Activated naive CD4-positive, alpha-beta T cell treated with anti-CD3 and anti-CD28 coated beads for 36 hours (primary cell): ENCODE measurements around the gene MEIS1. TPM values are rescaled to one million over a fixed set of nuclear protein-coding genes. Genes with fewer than 3 reads are reported as not detected.

ENCODE experiments used
- CTCF ChIA-PET: fragments of 350-600 bp; sonication (Branson Sonifier 250); formaldehyde crosslinking; loops from one replicate; lab custom pipeline; 2021; ENCODE audit warnings: antibody characterized with exemption; lab: Charles Lee
- DNase-seq: peaks from one replicate; pipeline ENCODE4 v3.0.0-alpha.2; 2020
- H3K27ac Mint-ChIP-seq: one replicate; pipeline ENCODE4 v1.8.0; 2021; ENCODE audit warnings: mild to moderate bottlenecking, mixed read lengths
- H3K27me3 Mint-ChIP-seq: one replicate; pipeline ENCODE4 v1.8.0; 2021; ENCODE audit warnings: low read depth, mixed read lengths
- H3K36me3 Mint-ChIP-seq: one replicate; pipeline ENCODE4 v1.8.0; 2021; ENCODE audit warnings: low read depth, mixed read lengths
- H3K4me1 Mint-ChIP-seq: one replicate; pipeline ENCODE4 v1.8.0; 2021; ENCODE audit warnings: low read depth, mixed read lengths
- H3K4me3 Mint-ChIP-seq: one replicate; pipeline ENCODE4 v1.8.0; 2021; ENCODE audit warnings: mild to moderate bottlenecking, moderate library complexity, mixed read lengths
- H3K9me3 Mint-ChIP-seq: one replicate; pipeline ENCODE4 v1.8.0; 2021; ENCODE audit warnings: mixed read lengths
- intact Hi-C: fragments of 100-400 bp; cut with micrococcal nuclease; formaldehyde crosslinking; loops from one replicate; pipeline ENCODE4 v1.15.1; 2023
- total RNA-seq, 2 experiments: library from RNA; stranded (reverse); gene quantifications; one replicate each; pipeline ENCODE4 v1.2.3, GENCODE V29; 2021

MEIS1 gene
- total RNA-seq, 2 experiments from 2014 or later = not detected

- CTCF ChIA-PET = no interaction called here
- Mint-ChIP-seq H3K9me3 (no peaks in the 10 kb centered on the region), H3K27ac (no peak overlapping the region), H3K4me1 (no peaks in the 10 kb centered on the region), H3K36me3 (no peaks in the 10 kb centered on the region), H3K4me3 (no peak overlapping the region), H3K27me3 (peaks cover 3% of the 10 kb centered on the region)
- DNase-seq = no peak
- intact Hi-C loops = no loop called here
These were observed 18.0 kb downstream of the MEIS1 start for GRCh38 chr2:66452917-66453316.

DNA sequence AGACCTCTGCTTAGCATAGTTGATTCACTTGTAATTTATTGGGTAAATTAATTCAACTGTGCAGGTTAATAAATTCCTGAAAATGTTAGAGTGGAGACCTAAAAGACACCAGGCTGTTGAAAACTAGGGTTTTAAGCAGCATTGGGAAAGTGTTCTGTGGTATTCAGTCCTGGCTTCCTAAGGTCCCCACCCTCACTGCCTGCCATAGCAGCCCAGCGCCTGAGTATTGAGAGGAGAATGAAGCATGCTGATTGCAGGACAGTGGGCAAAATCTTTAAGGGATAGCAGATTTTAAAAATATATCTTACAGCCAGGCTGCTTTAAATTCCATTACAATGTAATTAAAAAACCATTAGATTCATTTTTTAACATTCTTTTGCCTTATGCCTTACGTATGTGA is 20.6 kb downstream of the MEIS1 start:
- H3K4me3 Mint-ChIP-seq = no peak overlapping the region
- no peaks in the 10 kb centered on the region for H3K36me3 Mint-ChIP-seq
- H3K27me3 Mint-ChIP-seq = peaks cover 6% of the 10 kb centered on the region
- CTCF ChIA-PET = no interaction called here
- H3K4me1 Mint-ChIP-seq = no peaks in the 10 kb centered on the region
- no peak for DNase-seq
- intact Hi-C loops = no loop called here
- H3K27ac Mint-ChIP-seq = no peak overlapping the region
- H3K9me3 Mint-ChIP-seq = no peaks in the 10 kb centered on the region

GRCh38 chr2:66456183-66457041 is 21.5 kb downstream of the MEIS1 start:
- Mint-ChIP-seq H3K36me3 (no peaks in the 10 kb centered on the region), H3K4me1 (no peaks in the 10 kb centered on the region), H3K9me3 (no peaks in the 10 kb centered on the region), H3K27ac (no peak overlapping the region), H3K27me3 (peaks cover 6% of the 10 kb centered on the region), H3K4me3 (no peak overlapping the region)
- intact Hi-C loops = no loop called here
- CTCF ChIA-PET = no interaction called here
- no peak for DNase-seq

DNA sequence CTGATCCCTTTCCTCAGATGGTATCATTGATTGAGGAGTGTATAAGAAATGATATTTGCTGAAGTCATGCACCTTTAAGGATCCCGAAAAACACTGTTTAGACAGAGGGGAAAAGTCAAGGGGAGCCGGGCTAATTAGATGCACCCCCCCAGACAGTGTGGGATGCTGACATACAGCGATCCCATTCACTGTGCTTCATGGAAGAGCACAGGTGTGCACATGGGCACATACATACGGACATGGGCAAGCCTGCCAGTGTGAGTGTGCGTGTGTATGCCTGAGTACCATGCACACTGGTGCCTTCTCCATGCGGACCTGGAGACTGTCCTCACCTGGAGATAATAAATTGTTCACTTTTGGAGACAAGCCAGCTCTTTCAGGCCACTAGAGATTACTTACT is 22.6 kb downstream of the MEIS1 start:
- no peak overlapping the region for H3K27ac Mint-ChIP-seq
- H3K36me3 Mint-ChIP-seq = no peaks in the 10 kb centered on the region
- H3K27me3 Mint-ChIP-seq = peaks cover 10% of the 10 kb centered on the region
- intact Hi-C loops = no loop called here
- no peak for DNase-seq
- no peaks in the 10 kb centered on the region for H3K4me1 Mint-ChIP-seq
- no peaks in the 10 kb centered on the region for H3K9me3 Mint-ChIP-seq
- no peak overlapping the region for H3K4me3 Mint-ChIP-seq
- CTCF ChIA-PET = no interaction called here

GRCh38 chr2:66460031-66460430 is 25.1 kb downstream of the MEIS1 start:
- CTCF ChIA-PET = no interaction called here
- Mint-ChIP-seq H3K4me3 (no peak overlapping the region), H3K4me1 (no peaks in the 10 kb centered on the region), H3K9me3 (no peaks in the 10 kb centered on the region), H3K27me3 (peaks cover 8% of the 10 kb centered on the region), H3K36me3 (no peaks in the 10 kb centered on the region), H3K27ac (no peak overlapping the region)
- intact Hi-C loops = no loop called here
- DNase-seq = no peak

DNA sequence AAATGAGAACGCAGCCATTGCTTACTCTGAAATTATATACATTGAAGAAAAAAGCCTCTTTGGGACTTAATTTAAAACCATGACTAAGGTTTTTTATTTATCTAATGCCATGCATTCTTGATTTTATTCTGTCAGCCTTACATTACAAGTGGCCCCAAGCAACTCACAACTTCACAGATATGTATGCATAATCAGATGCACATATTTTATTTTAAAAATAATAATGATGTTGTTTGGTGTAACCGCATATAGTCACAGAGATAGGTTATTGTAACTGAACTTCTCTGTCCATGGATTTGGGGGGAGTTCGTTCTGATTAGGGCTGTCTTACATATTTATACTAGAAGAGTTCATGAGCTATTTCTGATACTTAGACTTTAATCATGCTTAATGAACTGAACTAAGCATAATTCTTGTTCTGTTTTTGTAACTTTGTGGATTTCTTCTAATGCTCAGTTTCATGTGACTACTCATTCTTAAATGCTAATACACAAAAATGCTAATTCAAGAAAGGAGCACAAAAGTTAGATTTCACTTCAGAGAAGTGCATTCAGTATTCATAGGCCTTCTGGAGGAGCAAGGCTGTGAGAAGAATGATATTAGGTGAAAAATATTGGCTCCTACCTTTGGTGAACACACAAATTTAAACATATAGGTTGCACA is 26.2 kb downstream of the MEIS1 start:
- no peaks in the 10 kb centered on the region for H3K9me3 Mint-ChIP-seq
- peaks cover 8% of the 10 kb centered on the region for H3K27me3 Mint-ChIP-seq
- CTCF ChIA-PET = no interaction called here
- no peaks in the 10 kb centered on the region for H3K36me3 Mint-ChIP-seq
- no peak overlapping the region for H3K4me3 Mint-ChIP-seq
- intact Hi-C loops = no loop called here
- DNase-seq = no peak
- no peak overlapping the region for H3K27ac Mint-ChIP-seq
- no peaks in the 10 kb centered on the region for H3K4me1 Mint-ChIP-seq

- no peaks in the 10 kb centered on the region for H3K9me3 Mint-ChIP-seq
- CTCF ChIA-PET = no interaction called here
- no peaks in the 10 kb centered on the region for H3K4me1 Mint-ChIP-seq
- no peaks in the 10 kb centered on the region for H3K36me3 Mint-ChIP-seq
- intact Hi-C loops = no loop called here
- no peak overlapping the region for H3K27ac Mint-ChIP-seq
- H3K4me3 Mint-ChIP-seq = no peak overlapping the region
- peaks cover 8% of the 10 kb centered on the region for H3K27me3 Mint-ChIP-seq
- no peak for DNase-seq
These were observed 27.0 kb downstream of the MEIS1 start for GRCh38 chr2:66461664-66462500.

GRCh38 chr2:66462501-66462825 is 27.5 kb downstream of the MEIS1 start:
- no peaks in the 10 kb centered on the region for H3K4me1 Mint-ChIP-seq
- H3K27me3 Mint-ChIP-seq = peaks cover 8% of the 10 kb centered on the region
- CTCF ChIA-PET = no interaction called here
- DNase-seq = no peak
- no peaks in the 10 kb centered on the region for H3K36me3 Mint-ChIP-seq
- H3K4me3 Mint-ChIP-seq = no peak overlapping the region
- no peaks in the 10 kb centered on the region for H3K9me3 Mint-ChIP-seq
- H3K27ac Mint-ChIP-seq = no peak overlapping the region
- intact Hi-C loops = no loop called here

DNA sequence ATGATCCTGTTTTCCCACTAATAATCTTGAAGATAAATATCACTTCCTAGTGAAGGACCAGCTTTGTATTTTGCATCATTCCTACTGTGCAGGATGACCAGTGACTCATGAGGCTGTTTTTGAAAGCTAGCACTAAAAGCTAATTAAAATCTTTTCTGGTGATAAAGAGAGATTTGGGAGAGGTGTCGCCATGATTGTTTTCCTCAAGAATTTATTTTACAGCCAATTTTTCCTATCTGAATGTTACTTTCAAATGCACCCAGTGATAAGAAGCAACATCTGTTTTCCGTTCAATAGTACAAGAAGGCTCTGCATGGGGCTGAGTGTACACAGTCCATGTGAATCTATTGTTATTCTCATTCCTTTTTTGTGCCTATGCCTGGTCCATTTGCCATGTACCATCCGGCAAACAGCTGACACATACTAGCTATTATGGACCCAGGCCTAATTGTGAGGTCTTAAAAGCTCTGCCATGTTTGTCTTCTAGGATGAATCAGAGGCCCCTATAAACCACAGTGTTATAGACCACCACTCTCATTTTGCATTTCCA is 28.4 kb downstream of the MEIS1 start:
- Mint-ChIP-seq H3K9me3 (no peaks in the 10 kb centered on the region), H3K27ac (no peak overlapping the region), H3K4me3 (no peak overlapping the region), H3K4me1 (no peaks in the 10 kb centered on the region), H3K27me3 (peaks cover 8% of the 10 kb centered on the region), H3K36me3 (no peaks in the 10 kb centered on the region)
- CTCF ChIA-PET = interaction anchor here (0.5 kb wide), 1 partner anchor 746 kb away, joined by 5 read pairs; no protein-coding TSS in a partner anchor
- no peak for DNase-seq
- intact Hi-C loops = no loop called here

- Mint-ChIP-seq H3K36me3 (no peaks in the 10 kb centered on the region), H3K27me3 (peaks cover 5% of the 10 kb centered on the region), H3K27ac (no peak overlapping the region), H3K4me3 (no peak overlapping the region), H3K9me3 (no peaks in the 10 kb centered on the region), H3K4me1 (no peaks in the 10 kb centered on the region)
- DNase-seq = no peak
- intact Hi-C loops = no loop called here
- CTCF ChIA-PET = no interaction called here
These were observed 30.2 kb downstream of the MEIS1 start for GRCh38 chr2:66464930-66465637.

GRCh38 chr2:66466433-66466832 is 31.5 kb downstream of the MEIS1 start:
- H3K27me3 Mint-ChIP-seq = peaks cover 5% of the 10 kb centered on the region

DNA sequence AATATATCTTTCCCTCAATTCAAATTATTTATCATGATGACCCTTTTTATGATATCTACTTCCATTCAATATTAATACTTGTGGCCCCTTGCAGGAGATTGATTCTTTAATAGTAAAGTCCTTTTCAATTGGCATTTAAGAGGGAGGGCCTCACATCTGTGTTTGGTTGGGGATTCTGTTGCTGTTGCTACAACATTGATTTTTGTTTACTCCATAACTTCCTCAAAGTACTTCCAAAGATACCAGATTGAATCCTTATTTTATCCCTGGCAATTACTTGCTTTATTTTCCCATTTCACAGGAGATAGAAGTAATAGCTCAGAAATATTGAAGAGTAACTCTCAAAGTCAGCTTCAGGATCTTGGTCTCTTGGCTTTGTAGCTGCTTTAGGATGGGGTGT is 32.8 kb downstream of the MEIS1 start:
- no peaks in the 10 kb centered on the region for H3K36me3 Mint-ChIP-seq
- no peak for DNase-seq
- no peaks in the 10 kb centered on the region for H3K4me1 Mint-ChIP-seq
- no peak overlapping the region for H3K4me3 Mint-ChIP-seq
- no peaks in the 10 kb centered on the region for H3K9me3 Mint-ChIP-seq
- H3K27ac Mint-ChIP-seq = no peak overlapping the region
- intact Hi-C loops = no loop called here
- no peaks in the 10 kb centered on the region for H3K27me3 Mint-ChIP-seq
- CTCF ChIA-PET = no interaction called here

More at GRCh38 chr2:66466433-66466832, 31.5 kb downstream of the MEIS1 start:
- DNase-seq = no peak
- intact Hi-C loops = no loop called here
- Mint-ChIP-seq H3K9me3 (no peaks in the 10 kb centered on the region), H3K4me1 (no peaks in the 10 kb centered on the region), H3K27ac (no peak overlapping the region), H3K36me3 (no peaks in the 10 kb centered on the region), H3K4me3 (no peak overlapping the region)
- CTCF ChIA-PET = no interaction called here
